Kidney (tissue), 14 donors: ENCODE data around the gene CCDC9B. TPM values are rescaled to one million over a fixed set of nuclear protein-coding genes. Genes with fewer than 3 reads are reported as not detected.

Experiments used
- DNase-seq, 5 donors: peaks; one replicate each; pipeline ENCODE4 v3.0.0-alpha.2; 2013 to 2020
- FAIRE-seq: peaks from 2 replicates; lab custom pipeline; 2012; peaks lifted over from hg19 to GRCh38; lab: Jason Lieb, UNC
- H3K27ac ChIP-seq, 2 donors: one replicate each; pipeline ENCODE4 v1.7.0; 2013; ENCODE audit warnings: low read depth in 2 of 2, low read length in 2 of 2, inconsistent platforms in 1 of 2
- H3K27me3 ChIP-seq: one replicate; pipeline ENCODE4 v1.7.1; 2013; ENCODE audit warnings: low read length, inconsistent platforms; ENCODE audit not compliant: control insufficient read depth, insufficient read depth
- H3K36me3 ChIP-seq, 3 donors: one replicate each; pipeline versions ENCODE4 v1.7.0 to v1.7.1; 2013; ENCODE audit warnings: low read length in 3 of 3, control low read depth in 1 of 3, inconsistent platforms in 1 of 3; ENCODE audit not compliant: insufficient read depth in 3 of 3, control insufficient read depth in 2 of 3
- H3K4me1 ChIP-seq, 3 donors: one replicate each; pipeline versions ENCODE4 v1.7.0 to v1.7.1; 2013; ENCODE audit warnings: low read length in 3 of 3, inconsistent platforms in 1 of 3, low read depth in 1 of 3; ENCODE audit not compliant: control insufficient read depth in 2 of 3, insufficient read depth in 2 of 3
- H3K4me3 ChIP-seq, 3 donors: one replicate each; pipeline versions ENCODE4 v1.7.0 to v1.8.1; 2013; ENCODE audit warnings: low read length in 3 of 3, control low read depth in 1 of 3, inconsistent platforms in 1 of 3
- H3K9ac ChIP-seq, 3 donors: one replicate each; pipeline versions ENCODE4 v1.7.0 to v1.7.1; 2013; ENCODE audit warnings: low read length in 3 of 3, control low read depth in 1 of 3, inconsistent platforms in 1 of 3
- H3K9me3 ChIP-seq, 3 donors: one replicate each; pipeline versions ENCODE4 v1.7.0 to v1.7.1; 2013; ENCODE audit warnings: low read length in 3 of 3, control low read depth in 1 of 3, inconsistent platforms in 1 of 3; ENCODE audit not compliant: control insufficient read depth in 2 of 3, insufficient read depth in 1 of 3
- intact Hi-C: fragments of 100-400 bp; cut with DNase I; formaldehyde crosslinking; loops from one replicate; pipeline ENCODE4 v1.11.1; 2022
- polyA plus RNA-seq: library from polyadenylated mRNA; stranded (reverse); fragments of 350-450 nt; fragmentation: Illumina TruSeq; extraction: RNeasy Lipid Tissue Mini Kit (QIAGEN cat#74804); gene quantifications from one replicate; pipeline ENCODE4 v1.2.3, GENCODE V29; 2014; ENCODE audit warnings: low read depth, low replicate concordance; ENCODE audit not compliant: insufficient read depth
- total RNA-seq: library from RNA; stranded (reverse); fragmentation: NEBNext Ultra II Directional; extraction: Animal tissue kit (Norgen Biotek cat#: 25700); gene quantifications from one replicate; pipeline ENCODE4 v1.2.1, GENCODE V29; 2021
- TF ChIP-seq, protein P1 (sequence below): IDR thresholded peaks from 3 replicates; pipeline ENCODE4 v1.5.1; 2012; ENCODE audit warnings: mild to moderate bottlenecking, moderate library complexity, borderline replicate concordance; ENCODE audit not compliant: insufficient read depth; ENCODE audit errors: extremely low read depth
- donor health status: control.
- donor health status: control.
- donor health status: control.
- donor health status: control.
- donor health status: control.
- donor health status: DM: yes; HTN: yes; CAD: no.
- donor health status: Normal renal cell carcinoma (clear cell type).

CCDC9B gene
- total and polyA plus RNA-seq, 2 donors from 2014 or later = 4.7 to 60.0 TPM

GRCh38 chr15:40332113-40332781 is 8.5 kb downstream of the CCDC9B start:
- H3K9me3 ChIP-seq = no peaks in the 10 kb centered on the region
- DNase-seq (peak in 1 of 5 donors; percentile 61), FAIRE-seq (no peak)
- no peaks in the 10 kb centered on the region for H3K27me3 ChIP-seq
- H3K4me1 ChIP-seq = peaks cover 0 to 19% (median 0%) of the 10 kb centered on the region in 3 donors
- TF ChIP-seq, protein P1, sequence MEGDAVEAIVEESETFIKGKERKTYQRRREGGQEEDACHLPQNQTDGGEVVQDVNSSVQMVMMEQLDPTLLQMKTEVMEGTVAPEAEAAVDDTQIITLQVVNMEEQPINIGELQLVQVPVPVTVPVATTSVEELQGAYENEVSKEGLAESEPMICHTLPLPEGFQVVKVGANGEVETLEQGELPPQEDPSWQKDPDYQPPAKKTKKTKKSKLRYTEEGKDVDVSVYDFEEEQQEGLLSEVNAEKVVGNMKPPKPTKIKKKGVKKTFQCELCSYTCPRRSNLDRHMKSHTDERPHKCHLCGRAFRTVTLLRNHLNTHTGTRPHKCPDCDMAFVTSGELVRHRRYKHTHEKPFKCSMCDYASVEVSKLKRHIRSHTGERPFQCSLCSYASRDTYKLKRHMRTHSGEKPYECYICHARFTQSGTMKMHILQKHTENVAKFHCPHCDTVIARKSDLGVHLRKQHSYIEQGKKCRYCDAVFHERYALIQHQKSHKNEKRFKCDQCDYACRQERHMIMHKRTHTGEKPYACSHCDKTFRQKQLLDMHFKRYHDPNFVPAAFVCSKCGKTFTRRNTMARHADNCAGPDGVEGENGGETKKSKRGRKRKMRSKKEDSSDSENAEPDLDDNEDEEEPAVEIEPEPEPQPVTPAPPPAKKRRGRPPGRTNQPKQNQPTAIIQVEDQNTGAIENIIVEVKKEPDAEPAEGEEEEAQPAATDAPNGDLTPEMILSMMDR = no peak
- intact Hi-C loops = no loop called here
- H3K4me3 ChIP-seq = no peak overlapping the region
- no peak overlapping the region for H3K9ac ChIP-seq
- no peak overlapping the region for H3K27ac ChIP-seq
- H3K36me3 ChIP-seq = no peaks in the 10 kb centered on the region

DNA sequence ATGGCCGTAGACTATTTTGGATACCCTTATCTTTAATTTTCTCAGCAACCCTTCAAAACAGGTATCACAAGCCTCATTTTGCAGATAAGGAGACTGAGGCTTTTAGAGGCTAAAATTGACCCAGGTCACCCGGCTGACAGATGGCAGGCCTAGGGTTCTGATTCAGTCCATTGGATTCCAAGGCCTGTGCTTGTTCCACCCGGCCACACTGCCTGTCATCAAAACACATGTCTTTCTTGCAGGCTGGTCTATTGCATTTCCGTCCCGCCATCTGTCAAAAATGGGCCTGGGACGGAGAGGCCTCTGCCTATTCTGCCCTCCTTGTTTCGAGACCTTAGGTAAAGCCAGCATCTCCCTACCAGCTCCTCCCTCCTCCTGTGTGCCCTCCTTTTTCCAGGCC is 9.1 kb downstream of the CCDC9B start:
- TF ChIP-seq, protein P1 = no peak
- H3K27ac ChIP-seq = no peak overlapping the region

DNA sequence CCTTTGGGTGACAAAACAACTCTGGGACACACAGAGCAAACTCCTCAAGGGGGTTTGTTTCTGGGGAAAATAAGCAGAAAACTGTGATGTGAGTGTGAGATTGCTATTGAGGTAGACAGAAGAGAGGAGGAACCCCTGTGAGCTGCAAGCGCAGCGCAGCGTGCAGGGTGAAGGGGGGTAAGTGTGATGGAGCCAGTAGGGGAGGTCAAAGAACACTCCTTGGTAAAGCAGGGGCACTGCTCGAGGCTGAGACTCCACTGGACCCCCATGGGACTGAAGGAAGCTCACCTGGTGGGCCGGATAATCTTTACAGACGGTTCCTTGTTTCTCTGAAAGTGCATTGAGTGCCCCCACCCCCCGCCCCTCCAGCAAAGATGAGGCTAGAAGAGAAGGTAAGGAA is 9.7 kb downstream of the CCDC9B start:
- DNase-seq = peak in 2 of 5 donors; percentile 35 to 51
- no peaks in the 10 kb centered on the region for H3K36me3 ChIP-seq
- intact Hi-C loops = no loop called here

More for the DNA sequence above, 9.1 kb downstream of the CCDC9B start:
- no peak for FAIRE-seq
- Histone ChIP-seq H3K27me3 (no peaks in the 10 kb centered on the region), H3K4me3 (no peak overlapping the region), H3K36me3 (no peaks in the 10 kb centered on the region), H3K4me1 (peaks cover 0 to 19% (median 0%) of the 10 kb centered on the region in 3 donors), H3K9ac (no peak overlapping the region), H3K9me3 (no peaks in the 10 kb centered on the region)
- intact Hi-C loops = no loop called here
- DNase-seq = no peak

More for the DNA sequence above, 9.7 kb downstream of the CCDC9B start:
- H3K4me3 ChIP-seq = no peak overlapping the region
- H3K27me3 ChIP-seq = no peaks in the 10 kb centered on the region
- TF ChIP-seq, protein P1 = no peak
- FAIRE-seq = no peak
- no peaks in the 10 kb centered on the region for H3K9me3 ChIP-seq
- H3K27ac ChIP-seq = no peak overlapping the region
- no peak overlapping the region for H3K9ac ChIP-seq
- H3K4me1 ChIP-seq = peaks cover 0 to 19% (median 0%) of the 10 kb centered on the region in 3 donors
